Activated CD4-positive, alpha-beta T cell treated with anti-CD3 and anti-CD28 coated beads, Interleukin-2, amount 50 U/mL, for 1 hour (primary cell): ENCODE data around the gene SMAD7.

ENCODE experiments used
- DNase-seq: peaks from one replicate; pipeline ENCODE4 v3.0.0-alpha.2; 2020

Gene SMAD7

DNA sequence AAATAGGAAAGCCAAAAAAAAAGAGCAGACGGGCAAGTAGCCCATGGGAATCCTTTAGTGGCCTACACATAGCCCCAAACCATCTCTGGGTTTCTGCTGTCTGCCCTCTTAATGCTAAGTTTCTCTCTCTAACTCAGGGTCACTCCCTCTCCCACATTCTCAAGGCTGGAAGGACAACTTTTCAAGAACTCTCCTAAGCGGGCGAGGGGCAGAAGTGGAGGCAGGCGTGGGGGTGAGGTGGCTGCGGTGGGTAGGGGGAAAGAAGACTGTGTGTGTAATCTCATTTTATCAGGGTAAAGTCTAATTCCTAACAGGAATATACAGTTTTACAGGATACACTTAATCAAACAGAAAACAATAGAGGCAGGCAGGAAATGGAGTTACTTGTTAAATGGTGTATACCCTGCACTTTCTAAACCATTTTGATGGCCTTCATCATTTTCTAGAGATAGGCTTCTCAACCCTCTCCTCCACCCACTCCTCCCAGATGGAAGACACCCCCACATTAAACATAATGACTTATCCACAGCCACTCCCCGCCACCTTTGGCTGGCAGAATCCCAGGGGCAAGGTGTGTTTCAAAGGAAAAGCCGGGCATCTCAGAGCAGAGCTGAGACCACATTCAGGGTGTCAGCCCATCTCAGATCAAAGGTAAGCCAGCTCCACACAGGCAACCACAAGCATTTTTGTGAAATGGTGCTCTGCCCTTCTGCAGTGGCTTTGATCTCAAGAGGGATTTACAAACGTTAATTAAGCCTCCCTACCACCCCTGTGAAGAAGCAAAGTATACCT lies 6.8 kb downstream of the SMAD7 start:
- no peak for DNase-seq

- DNase-seq, result no peak
Observed at GRCh38 chr18:48943333-48943732, 7.4 kb downstream of the SMAD7 start.

GRCh38 chr18:48942554-48943261 lies 8.1 kb downstream of the SMAD7 start:
- no peak for DNase-seq

- no peak for DNase-seq
Observed at GRCh38 chr18:48942086-48942485, 8.7 kb downstream of the SMAD7 start.

DNA sequence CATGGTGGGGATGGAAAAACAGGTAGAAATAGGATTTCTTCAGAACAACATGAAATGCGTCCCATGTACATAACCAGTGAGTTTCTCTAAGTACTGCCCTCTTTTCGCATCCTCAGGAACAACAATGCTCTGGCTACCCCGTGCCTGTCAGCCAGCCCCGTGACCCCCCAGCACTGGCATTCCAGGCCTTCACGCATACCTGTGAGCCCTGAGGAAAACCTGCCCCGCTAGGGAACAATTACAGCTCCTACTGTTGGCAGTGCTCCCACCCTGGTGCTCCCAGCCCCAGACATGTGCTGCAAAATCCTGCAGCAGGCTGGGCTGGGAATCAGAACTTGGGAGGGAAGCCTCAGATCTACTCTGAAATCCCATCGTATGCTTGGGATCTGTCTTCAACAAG lies 9.1 kb downstream of the SMAD7 start:
- DNase-seq, result no peak

DNA sequence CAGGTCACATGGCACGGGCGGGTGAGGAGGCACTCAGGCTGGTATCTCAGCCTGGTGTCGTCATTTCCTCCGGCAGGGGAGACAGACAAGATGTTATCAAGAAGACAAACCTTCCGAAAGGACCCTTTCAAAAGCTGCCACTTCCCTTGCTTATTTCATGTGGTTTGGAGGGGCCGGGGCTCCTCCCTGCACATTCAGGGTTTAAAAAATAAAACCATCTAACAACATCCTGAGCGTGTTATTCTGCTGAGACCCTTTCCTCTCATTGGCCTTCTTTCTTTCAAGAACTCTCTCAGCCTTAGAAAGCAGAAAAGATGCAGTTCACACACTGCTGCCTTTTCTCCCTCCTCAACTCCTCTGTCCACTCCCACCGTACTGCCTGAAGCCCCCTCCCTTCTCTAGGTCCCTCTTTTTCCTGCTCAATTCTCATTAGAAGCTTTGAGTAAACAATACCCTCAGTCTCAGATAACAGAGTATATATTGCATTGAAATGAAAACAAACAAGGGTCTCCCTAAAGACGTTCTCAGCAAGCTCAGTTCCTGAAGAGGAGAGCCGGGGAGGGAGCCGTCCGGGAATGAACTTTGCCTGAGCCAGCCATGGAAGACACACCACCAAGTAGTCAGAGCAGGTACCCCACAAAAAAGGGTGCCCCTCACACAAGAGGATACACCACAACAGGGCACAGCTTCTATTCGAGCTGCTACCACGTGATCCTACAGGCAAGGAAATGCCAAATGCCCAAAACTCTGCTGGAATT lies 9.7 kb downstream of the SMAD7 start:
- DNase-seq, result peak; percentile 84

DNA sequence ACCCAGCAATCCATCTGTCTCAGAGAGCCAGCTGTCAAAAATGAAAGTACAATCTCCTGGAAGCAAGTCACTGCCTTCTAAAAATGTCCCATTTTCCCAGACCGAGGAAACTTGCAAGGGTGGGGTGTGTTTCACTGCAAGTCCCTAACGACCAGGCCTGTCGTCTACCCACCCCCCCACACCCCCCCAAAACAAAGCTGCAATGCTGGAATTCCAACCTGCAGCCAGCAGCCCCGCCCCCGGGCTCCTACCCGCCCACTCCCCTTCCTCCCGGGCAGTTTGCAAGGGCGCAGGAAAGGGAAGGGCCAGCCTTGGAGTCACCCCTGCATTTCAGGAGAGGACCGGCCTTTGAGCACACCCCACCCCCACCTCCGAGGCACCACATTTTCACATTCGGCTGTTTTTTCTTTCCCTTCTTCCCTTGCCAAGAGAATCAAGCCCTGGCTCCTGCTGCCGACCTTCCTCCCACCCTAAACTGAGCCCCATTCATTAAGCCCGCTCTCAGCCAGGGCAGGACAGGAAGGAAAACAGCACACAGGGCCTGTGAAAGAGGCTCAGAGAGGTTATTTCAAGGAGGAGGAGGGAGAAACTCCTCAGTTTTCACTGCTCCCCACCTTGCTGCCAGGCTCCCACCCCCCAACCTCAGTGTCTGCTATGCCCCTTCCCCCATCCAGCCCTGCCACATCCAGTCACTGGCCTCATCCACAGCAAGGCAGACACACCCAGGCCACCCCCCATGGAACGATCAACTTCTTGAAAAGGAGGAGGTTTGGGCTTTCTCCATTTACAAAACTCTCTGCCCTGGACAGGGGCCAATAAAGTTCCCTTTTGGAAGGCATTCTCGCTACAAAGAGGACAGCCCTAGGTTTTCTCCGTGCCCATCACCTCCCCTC lies 11.3 kb downstream of the SMAD7 start:
- no peak for DNase-seq

- DNase-seq, result no peak
Observed at GRCh38 chr18:48938827-48939204, 11.9 kb downstream of the SMAD7 start.

DNA sequence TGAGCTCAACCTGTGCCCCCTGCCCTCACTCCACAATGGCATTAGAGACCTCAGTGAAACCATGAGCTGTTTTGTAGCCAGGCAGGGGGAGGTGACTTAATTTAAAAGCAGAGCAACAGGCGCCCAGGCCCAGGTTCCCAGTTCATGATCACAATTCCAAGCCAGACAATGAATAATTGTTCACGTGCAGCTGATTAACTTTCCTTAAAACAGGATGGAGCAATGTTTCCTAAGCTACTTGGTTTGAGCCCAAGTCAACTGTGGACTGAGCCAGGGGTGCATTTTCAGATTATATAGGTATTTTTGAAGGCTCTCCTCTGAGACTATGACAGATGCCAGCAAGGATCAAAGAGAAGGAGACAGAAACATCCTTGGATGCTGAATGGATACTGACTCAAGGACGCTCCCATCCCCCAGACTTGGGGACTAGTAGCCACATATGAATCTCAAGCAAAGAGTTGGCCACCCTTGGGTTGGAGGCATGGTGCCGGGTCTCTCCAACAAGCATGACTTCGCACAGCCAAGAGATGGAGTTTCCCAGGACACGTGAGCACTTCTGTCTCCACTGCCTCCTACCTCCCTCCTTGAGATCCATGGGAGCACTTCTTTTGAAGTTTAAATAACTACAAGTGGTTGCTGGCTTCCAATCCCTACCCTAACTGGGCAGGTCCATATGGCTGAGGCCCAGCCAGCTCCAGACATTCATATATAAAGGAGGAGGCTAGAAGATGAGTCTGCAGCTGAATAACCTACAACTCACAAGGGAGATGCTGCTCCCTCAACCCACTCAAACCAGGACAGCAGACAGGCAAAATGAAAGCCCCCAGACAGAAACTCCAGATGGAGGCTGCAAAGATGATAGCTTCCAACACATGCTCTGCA lies 12.7 kb downstream of the SMAD7 start:
- DNase-seq, result no peak

DNA sequence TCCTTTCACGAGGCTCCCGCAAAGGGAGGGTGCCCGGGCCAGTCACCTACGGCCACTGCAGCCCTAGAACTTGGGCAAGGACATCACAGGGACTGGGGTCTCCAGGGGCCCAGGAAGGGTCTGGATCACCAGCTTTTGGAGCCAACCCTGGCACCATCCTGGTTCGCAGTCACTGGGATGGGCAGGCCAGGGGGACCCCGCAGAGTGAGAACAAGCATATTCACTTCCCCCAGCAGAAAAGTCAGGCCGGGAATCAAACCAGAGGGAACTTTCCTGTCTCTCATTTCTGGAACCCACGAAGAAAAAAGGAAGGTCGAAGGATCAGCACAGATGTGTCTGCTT lies 15.4 kb downstream of the SMAD7 start:
- no peak for DNase-seq

DNA sequence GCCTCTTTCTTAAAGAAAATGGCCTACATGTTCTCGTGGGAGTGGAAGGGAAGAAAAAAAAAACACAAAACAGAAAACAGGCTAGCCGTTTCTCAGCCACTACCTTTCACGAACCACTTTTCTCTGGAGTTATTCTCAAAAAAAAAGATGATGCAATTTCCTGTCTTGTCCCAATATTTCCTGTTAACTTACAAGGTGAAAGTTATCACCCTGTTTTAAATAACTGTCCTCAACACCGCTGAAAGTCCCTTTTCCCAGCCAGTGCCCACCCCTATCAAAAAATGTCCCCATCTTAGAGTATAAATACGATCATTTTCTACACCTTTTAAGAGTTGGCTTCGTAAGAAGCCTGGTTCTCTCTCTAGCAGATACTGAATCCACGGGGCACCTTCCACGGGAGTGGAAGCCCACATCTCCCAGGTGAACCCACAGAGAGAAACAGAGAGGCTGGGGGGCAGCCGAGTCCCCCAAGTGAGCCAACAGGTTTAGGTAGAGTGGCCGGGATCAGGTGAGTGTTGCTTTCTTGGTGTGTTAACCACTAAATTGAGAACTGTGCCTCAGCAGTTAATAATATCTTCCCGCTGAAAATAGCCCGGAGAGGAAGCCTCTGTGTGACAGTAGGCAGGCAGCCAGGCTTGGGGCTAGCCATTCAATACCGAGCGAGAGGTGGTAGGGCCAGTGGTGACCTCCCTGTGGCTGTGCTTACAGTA lies 15.9 kb downstream of the SMAD7 start:
- no peak for DNase-seq

DNA sequence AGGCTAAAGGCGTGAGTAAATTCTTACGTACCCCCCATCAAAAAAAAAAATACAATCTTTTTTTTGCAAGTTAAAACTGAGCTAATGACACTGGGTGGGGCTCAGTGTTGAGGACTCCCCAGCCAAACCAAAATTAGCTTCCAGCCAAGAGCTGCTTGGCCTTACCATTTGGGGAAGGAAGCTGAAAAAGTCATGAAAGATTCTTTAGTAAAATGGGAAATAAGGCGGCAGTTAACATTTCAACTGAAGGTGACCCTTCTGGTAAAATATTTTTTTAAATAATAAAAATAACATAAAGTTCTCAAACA lies 16.4 kb downstream of the SMAD7 start:
- DNase-seq, result no peak

DNA sequence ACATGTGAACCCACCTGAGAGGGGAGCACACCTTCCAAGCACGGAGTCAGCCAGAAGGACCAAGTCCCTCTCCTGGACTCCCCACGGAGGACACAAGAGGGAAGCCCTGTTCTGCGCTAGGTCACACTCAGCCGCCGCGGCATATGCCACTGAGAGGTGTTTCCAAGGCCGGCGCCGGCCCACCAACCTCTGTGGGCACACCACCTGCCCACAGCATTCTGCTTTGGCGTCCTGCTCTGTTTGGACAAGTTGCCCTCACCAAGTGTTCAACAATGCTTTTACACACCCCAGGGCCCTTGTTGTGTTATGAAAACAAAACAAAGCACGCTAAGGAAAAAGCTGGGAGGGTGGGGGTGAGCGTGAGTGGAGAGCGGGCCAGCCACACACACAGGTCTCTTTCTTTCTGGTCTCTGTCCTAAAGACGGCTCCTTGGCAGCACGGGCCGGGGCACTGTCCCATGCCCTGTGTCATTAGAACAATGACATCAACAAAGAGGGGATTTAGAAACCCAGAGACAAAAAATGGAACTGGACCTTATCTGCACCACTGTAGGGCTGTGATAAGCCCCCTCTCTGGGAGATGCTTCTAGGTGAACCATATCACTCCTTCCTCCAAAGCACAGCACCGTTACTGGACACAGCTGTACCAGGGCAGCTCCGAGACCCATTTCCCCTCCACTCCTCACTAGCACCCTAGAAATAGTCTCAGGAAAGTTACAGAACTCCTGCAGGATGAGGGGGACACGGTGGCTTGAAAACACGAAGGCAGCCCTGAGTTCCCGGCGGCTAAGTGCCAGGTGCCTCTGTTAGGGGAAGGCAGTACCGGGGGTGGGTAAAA lies 17.0 kb downstream of the SMAD7 start:
- no peak for DNase-seq

DNA sequence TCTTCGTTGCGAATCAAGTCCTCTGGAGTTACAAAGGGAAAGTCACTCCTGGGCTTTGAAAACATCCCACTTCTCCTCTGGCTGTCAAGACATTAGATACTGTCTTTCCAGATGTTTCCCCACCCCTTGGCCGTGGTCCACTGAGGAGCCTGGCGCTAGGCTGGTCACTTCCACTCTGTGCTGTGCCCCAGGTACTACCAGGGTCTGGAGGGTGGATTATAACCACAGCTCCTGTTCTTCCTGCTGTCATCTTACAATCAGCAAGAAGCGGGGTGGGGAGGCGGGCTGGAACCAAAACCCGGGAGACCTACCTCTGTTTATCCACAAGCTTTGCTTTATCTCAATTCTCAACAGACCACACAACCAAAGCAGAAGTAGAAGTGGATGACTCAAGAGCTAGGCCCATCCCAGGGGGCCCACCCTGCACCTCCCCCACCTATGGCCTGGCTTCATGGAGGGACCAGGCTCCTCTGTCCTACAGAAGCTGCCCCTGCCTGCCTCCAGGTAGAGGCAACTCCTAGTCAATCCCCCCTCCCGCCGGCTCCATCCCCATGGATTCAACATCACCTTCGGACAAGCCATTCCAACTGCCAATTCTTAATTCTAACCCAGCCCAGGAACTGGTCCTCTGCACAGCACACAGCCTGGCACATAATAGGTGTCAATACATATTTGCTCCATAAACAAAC lies 17.8 kb downstream of the SMAD7 start:
- no peak for DNase-seq

DNA sequence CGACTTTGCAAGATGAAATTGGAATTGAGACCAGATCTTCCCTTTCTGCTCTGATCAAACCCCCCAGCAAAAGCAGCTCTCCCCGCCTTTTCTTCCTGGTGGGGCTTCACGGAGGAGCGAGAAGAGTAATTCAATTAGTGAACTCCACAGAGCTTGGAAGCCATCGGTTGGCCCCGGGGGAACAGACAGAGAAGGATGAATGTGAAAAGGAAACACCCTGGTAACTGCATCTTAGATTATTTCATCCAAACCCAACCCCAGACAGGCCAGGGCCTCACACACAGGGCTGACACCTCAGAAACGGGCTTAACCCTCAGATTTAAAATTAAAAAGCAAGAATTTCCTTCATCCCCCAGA lies 18.3 kb downstream of the SMAD7 start:
- DNase-seq, result no peak

- peak; percentile 38 for DNase-seq
Observed at GRCh38 chr18:48931680-48932461, 18.9 kb downstream of the SMAD7 start.

DNA sequence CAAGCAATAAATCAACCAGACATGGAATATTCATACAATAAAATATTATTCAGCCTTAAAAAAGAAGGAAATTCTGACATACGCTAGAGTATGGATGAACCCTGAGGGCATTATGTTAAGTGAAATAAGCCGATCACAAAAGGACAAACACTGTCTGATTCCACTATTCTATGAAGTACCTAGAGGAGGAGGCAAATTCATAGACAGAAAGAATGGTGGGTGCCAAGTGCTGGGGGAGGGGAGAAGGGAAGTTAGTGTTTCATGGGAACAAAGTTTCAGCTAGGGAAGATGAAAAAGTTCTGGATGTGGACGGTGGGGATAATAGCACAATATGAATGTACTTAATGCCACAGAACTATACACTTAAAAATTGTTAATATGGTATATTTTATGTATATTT lies 19.8 kb downstream of the SMAD7 start:
- no peak for DNase-seq

DNA sequence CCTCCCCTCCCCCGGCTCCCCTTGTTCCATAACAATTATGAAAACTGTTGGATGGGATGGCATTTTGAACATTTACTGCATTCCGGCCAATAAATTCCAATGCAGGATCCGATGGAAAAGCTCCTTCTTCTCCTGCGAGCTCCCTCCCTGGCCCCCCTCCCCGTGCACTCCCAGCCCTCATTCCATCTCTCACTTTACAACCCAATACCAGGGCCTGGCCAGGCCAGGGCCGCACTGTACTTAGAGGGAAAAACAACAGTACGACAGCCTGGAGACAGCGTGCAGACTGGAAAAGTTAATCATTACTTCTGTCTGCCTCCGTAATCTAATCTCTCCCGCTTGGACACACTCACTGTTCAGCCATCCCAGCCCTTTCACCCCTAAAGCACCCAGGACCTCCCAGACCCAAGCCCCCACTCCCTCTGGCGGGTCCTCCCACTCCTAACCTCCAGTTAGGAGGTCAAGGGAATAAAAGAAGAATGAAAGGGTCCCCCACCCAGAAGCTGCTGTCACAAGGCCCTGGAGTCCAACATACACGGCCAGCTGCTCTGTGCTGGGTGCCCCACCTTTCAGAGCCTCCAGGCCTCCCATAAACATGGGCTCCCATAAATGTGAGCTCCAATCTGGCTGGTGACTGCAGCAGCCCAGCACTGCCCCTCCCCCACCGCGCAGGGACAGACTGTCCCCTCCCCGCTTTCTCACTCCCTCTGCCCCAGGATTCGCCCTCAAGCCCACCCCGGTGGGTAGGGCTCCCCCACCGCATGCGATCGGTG lies 20.6 kb downstream of the SMAD7 start:
- no peak for DNase-seq
